DOHH2 (cell line): Measurements from ENCODE around the gene BIRC7.

Source experiments
- CTCF ChIP-seq: fragments of 200-600 bp; sonication (generic); IDR thresholded peaks from one replicate; pipeline ENCODE4 v1.5.1; 2014; ENCODE audit warnings: antibody characterized with exemption, mild to moderate bottlenecking, low read depth, low read length; ENCODE audit not compliant: poor library complexity, severe bottlenecking
- EZH2phosphoT487 ChIP-seq: fragments of 200-600 bp; sonication (generic); IDR thresholded peaks from 2 replicates; pipeline ENCODE4 v1.6.1; 2017; ENCODE audit warnings: borderline replicate concordance, mild to moderate bottlenecking, antibody characterized with exemption, low read length, moderate library complexity, mixed read lengths

GRCh38 chr20:63187338-63188158 is 48.2 kb upstream of the BIRC7 start:
- TF ChIP-seq CTCF: no peak
- TF ChIP-seq EZH2phosphoT487: no peak
